GM18519 (cell line): ENCODE data around the gene M1AP.
"Not testable (repeated sequence)": the region's sequence is repeated elsewhere in the genome, so short reads cannot be mapped to it uniquely, and the experiment has no call there.

Source experiments
- ATAC-seq: cut with Tn5 transposase; IDR thresholded peaks from one replicate; pipeline ENCODE4 v1.9.1; 2021; ENCODE audit warnings: mild to moderate bottlenecking, moderate library complexity; ENCODE audit not compliant: unreplicated experiment, low FRiP score

M1AP gene

GRCh38 chr2:74653985-74654882 is 6.1 kb upstream of the M1AP start, which contains the start of gene SEMA4F:
TSS of gene SEMA4F (plus strand) at chr2:74654247. CDS start at chr2:74654377, 130 bp downstream.
- ATAC-seq: peak; percentile 99

- ATAC-seq: peak; percentile 7
Measured at GRCh38 chr2:74653589-74653984, 5.5 kb upstream of the M1AP start.

GRCh38 chr2:74646834-74647482 is 1.2 kb downstream of the M1AP start:
- ATAC-seq: no peak

- ATAC-seq: no peak
Measured at GRCh38 chr2:74646201-74646600, 1.9 kb downstream of the M1AP start.

GRCh38 chr2:74645344-74645743 is 2.8 kb downstream of the M1AP start:
- no peak for ATAC-seq

- ATAC-seq: no peak
Measured at GRCh38 chr2:74639550-74639949, 8.6 kb downstream of the M1AP start.

DNA sequence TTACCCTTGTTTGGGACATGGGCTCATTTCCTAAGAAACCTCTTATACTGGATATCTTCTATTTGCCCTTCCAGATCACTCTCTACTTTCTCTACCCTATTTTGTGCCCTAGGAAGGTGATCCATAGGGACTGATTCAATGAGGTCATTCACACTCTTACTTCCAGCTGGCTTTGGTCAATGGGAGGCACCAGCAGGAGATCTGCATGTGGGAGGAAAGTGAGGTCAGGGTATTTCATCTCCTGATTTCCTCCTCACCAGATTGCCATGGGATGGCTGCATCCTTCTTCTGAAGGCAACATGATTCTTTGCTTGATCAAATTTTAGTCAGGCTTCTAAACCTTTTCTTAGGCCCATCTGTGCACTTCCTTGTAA is 15.2 kb downstream of the M1AP start:
- ATAC-seq: no peak

DNA sequence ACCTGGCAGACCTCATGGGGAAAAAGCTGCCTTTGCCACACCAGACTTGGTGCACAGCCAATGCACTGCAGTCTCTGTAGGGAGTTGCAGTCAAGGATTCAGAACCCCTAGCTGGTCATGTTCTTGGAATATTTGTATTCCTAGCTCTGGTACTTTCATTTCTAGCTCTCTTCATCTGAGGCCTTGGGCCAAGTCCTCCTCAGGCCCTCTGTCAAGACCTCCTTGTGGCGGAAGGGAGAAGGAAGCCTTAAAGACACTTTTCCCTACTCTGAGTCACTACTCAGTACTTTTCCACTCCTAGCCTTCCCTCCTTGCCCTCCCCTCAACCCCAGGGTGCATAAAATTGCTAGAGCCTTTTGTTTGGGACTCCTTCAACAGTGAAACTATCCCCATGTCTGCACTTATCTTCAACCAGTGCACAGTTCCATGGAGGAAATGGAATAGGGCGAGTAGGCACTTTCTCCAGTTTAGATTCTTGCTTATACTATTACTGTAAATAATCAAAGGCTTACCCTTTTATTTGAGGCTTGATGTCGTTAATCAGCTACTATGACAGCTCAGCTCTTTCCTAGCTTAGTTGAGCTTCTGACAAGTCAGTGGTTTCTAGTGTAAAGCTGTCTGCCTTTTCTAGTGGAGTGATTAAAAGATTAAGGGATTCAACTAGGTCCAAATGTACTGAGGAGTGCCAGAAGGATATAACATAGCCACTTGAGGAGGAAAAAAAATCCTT is 15.8 kb downstream of the M1AP start:
- ATAC-seq: no peak

DNA sequence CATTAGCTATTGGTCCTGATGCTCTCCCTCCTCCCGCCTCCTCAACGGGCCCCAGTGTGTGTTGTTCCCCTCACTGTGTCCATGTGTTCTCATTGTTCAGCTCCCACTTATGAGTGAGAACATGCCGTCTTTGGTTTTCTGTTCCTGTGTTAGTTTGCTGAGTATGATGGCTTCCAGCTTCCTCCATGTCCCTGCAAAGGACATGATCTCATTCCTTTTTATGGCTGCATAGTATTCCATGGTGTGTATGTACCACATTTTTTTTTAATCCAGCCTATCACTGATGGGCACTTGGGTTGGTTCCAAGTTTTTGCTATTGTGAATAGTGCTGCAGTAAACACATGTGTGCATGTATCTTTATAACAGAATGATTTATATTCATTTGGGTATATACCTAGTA is 17.7 kb downstream of the M1AP start:
- not testable (repeated sequence) for ATAC-seq

DNA sequence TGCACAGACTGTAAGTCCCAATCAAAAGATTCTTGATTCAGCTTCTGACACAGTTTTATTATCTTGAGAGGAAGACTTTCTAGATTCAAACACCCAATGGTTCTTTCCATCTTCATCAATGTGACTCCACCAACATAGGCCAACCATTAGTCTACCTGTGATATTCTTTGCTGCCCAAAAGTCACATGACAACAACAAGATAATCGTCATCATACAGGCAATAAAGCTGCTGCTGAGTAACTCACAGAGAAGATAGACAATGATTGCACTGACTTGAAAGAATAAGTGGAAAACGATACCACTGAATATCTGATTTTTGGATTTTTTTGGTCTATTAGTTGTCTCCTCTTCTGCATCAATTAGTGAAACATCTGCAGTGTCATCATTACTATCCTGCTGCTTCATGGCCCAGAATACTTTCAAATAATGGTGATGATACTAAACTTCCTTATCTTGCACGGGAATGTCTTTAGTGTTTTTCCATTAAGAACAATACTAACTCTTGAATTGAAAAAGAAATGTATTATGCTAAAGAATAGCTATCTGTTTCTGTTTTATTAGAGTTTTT is 19.5 kb downstream of the M1AP start:
- ATAC-seq: no peak

DNA sequence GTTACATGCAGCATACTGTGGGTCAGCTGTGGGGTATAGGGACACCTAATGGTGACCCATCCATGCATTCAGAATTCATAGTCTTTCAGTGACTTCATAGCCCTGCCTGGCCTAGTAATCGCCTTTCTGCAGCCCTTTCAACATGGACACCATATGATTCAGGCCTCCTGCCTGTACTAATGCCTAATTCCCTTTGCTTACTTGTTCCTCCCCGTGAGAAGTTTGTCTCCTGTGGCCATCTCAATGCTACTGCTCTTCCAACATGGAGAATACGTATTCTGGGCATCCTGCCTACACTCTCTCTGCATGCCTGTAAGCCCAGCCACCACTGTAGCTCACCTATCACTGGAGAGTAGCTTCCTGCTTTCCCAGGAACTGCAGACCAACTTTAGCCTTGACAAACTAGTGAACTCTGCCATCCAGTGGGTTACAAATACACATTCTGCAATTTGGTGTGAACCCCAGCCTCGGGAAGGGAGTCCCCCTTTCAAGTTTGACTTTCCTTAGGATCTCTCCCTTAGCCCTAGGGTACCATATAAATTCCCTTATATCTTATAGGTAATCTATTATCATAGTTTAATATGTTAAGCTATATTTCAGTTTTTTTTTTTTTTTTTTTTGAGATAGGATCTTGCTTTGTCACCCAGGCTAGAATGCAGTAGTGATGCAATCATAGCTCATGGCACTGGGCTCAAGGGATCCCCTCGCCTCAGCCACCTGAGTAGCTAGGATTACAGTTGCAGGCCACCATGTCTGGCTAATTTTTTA is 22.3 kb downstream of the M1AP start:
- no peak for ATAC-seq

- no peak for ATAC-seq
Measured at GRCh38 chr2:74620671-74621070, 27.5 kb downstream of the M1AP start.

DNA sequence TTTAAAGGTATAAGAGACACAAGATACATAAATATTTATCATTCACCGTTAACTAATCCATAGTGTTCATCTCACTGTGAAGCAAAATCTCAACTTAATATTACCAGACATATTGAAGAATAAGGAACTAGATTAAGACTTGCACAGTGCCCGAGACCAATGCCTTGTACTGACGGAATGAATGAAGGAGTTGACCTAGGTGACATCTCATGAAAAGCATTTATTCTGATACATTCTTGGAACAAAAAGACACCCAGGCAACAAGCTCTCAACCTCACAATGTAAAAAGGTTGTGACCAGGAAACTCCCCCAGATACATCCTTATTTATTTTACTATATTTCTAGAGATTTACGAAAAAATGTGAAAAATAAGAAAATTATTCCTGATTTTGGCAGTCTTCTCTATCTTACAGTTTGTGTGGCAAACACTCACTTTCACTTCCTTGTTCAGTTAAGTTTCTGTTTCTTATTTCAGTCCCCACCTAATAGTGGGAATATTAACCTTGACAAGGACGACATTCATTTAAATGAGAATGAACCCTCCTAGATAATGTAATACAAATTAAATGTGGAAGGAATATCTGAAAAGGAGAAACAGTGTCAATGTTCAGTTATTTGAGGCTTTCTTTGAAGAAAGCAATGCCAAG is 28.4 kb downstream of the M1AP start:
- no peak for ATAC-seq

- ATAC-seq: no peak
Measured at GRCh38 chr2:74618410-74619083, 29.6 kb downstream of the M1AP start.

- ATAC-seq: no peak
Measured at GRCh38 chr2:74617122-74617521, 31.0 kb downstream of the M1AP start.

DNA sequence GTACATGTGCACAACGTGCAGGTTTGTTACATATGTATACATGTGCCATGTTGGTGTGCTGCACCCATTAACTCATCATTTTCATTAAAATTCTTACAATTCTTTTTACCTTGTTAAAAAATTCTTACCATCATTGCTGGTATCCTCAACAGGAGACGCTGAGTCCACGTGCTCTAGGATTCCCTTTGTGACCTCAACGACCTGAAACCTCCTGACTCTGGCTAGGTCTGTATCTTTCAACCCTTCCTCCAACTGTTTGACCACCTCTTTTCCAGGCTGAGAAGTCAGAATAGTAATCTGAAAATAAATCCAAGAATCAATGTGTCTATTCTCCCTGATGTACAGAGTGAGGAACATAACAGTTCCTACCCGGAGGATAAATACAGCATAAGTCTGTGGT is 41.2 kb downstream of the M1AP start:
- ATAC-seq: no peak

DNA sequence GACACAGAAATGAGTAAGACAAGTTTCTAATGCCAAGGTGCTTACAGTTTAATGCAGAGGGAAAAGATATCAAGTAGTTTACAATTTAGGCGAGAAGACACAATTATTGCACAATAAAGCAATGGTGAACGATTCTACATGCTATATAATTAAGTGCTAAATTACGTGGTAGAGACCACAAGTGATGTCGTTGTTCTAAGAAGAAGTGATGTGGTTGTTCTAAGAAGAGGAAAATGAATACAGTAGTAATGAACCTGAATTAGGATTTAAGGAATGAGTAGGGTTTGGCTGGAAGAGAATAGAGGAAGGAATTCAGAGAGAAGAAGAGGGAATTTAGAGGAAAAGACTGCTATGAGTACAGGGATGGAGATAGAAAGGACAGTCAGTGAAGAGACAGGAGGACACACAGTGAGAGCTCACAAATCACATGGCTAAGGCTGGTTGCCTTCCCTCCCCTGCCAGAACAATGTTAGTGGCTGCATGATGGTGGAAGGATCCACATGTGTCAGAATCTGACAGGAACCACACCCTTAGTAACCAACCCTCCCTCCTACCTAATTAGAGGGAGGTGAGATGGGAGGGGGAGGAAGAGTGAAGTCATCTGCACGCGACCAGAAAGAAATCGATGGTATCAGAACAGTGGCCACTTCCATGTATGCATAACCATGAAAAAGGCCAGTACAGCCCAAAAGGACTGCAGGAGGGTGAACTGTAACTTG is 44.7 kb downstream of the M1AP start:
- no peak for ATAC-seq

DNA sequence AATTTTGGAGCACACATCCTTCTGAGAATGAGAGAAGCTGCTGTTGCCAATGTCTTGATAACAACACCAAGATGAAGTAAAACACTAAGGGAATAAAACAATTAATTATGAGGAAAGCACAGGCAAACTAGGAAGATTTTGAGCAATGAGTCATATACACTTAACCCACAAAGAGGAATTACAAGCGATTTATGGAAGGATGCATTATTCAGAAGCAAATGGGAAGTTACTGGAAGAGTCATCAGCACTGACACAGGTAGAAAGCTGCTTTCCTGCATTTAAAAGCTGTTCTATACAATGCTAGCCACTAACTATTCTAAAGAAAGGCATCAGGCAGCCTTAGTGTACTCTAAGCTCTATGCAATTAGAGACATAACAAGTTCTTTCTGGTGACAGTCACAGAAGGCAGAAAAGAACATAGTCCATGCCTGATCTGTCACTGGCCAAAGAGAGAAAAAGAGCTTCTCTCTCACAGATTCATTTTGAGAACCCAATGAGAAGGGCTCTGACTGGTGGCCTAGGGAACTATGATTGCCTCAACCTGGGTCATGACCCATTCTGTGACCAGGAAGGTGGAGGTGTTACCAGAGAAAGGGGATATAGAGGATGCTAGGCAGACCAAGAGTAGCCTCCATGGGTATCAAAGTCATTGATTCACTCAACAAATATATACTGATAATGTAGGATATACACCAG is 45.4 kb downstream of the M1AP start:
- ATAC-seq: no peak
